Breast epithelium (tissue), 3 donors: Measurements from ENCODE around the gene APOBEC3H.

ENCODE experiments used
- POLR2A ChIP-seq: fragments of 450-650 bp; IDR thresholded peaks from one replicate; pipeline ENCODE4 v1.6.1; 2016; ENCODE audit warnings: antibody characterized with exemption, mild to moderate bottlenecking, moderate library complexity
- TF ChIP-seq, protein P1 (sequence below), 3 donors: fragments of 450-650 bp; IDR thresholded peaks; one replicate each; pipeline ENCODE4 v1.5.1; 2016 to 2017; ENCODE audit warnings: antibody characterized with exemption in 3 of 3, mild to moderate bottlenecking in 3 of 3, moderate library complexity in 3 of 3

DNA sequence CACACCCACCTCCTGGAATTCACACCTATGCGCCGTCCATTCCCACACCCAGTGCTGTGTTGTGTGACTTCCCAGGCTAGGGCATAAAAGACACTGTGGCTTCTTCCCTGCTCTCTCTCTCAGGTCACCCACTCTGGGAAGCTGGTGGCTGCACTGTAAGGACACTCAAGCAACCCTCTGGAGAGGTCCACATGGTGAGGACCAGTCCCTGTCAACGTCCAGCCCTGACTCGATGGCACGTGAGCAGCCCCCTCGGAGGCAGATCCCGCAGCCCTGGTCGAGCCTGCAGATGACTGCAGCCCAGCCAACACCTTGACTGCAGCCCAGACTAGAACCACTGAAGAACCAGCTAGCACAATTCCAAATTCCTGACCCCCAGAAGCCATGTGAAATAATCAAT lies 39.3 kb downstream of the APOBEC3H start:
- no peak for TF ChIP-seq POLR2A
- TF ChIP-seq, protein P1, sequence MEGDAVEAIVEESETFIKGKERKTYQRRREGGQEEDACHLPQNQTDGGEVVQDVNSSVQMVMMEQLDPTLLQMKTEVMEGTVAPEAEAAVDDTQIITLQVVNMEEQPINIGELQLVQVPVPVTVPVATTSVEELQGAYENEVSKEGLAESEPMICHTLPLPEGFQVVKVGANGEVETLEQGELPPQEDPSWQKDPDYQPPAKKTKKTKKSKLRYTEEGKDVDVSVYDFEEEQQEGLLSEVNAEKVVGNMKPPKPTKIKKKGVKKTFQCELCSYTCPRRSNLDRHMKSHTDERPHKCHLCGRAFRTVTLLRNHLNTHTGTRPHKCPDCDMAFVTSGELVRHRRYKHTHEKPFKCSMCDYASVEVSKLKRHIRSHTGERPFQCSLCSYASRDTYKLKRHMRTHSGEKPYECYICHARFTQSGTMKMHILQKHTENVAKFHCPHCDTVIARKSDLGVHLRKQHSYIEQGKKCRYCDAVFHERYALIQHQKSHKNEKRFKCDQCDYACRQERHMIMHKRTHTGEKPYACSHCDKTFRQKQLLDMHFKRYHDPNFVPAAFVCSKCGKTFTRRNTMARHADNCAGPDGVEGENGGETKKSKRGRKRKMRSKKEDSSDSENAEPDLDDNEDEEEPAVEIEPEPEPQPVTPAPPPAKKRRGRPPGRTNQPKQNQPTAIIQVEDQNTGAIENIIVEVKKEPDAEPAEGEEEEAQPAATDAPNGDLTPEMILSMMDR (IDR thresholded peaks at IDR 0.05) = no peak
